HG02981 (cell line): Measurements from ENCODE around the gene MOCS1.

Experiments used
- ATAC-seq: cut with Tn5 transposase; IDR thresholded peaks from one replicate; pipeline ENCODE4 v1.9.1; 2021; ENCODE audit warnings: mild to moderate bottlenecking, moderate library complexity; ENCODE audit not compliant: unreplicated experiment

The MOCS1 gene

DNA sequence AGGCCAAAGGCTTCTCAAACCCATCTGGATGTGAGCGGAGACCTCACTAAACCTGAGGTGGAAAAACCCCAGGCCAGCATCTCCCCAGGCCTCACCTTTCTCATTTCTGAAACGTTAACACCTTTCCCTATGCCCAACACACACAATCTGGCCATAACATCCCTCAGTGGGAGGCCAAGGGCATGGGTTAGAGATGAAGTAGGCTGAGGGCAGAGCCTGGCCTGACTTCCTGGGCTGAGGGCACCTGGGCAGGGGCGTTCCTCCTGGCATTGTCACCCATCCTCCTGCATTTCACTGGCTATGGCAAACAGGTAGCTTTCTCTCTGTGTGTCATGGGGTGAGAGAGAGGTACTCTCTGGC lies 8.4 kb downstream of the MOCS1 start:
- no peak for ATAC-seq

DNA sequence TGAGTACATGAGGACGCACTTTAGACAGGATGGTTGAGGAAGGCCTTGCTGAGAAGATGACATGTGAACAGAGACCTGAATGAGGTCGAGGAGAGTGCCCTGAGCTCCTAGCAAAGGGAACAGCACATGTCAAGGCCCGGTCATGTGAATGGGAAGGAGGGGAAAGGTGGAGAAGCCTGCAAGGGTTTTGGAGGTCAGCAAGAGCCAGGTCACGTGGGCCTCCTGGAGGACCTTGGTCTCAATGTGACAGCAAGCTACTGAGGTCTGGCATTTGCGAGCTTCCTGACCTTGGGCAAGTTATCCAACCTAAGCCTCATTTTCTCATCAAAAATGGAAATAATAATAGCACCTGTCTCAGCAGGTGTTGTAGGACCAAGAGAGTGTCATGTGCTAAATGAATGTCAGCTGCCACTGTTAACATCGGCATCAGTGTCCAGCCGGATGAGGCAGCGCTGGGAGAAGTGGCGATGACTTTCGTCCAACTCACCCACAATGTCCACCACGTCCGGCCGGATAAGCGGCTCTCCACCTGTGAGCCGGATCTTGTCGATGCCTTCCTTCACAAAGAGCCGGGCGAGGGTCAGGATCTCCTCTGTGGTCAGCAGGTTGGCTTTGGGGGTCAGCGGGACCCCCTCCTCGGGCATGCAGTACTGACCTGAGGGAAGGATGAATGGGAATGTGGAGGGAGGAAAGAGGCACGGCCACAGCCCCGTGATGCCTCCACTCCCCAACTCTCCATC lies 8.9 kb downstream of the MOCS1 start:
- no peak for ATAC-seq

DNA sequence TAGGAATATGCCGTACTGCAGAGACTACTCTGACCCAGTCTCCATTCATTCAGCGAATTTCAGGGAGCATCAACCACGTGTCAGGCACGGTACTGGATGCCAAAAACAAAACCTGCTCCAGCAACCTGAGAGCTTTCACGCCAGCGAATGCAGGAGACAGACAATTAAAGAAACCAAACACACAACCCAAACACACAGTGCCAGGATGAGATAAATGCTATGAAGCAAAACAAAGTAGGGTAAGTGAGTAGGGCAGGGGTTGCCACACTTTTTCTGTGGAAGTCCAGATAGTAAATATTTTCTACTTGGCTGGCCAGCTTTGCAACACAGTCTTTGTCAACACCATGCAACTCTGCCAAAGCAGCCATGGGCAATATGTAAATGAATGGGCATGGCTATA lies 10.0 kb downstream of the MOCS1 start:
- ATAC-seq: no peak

DNA sequence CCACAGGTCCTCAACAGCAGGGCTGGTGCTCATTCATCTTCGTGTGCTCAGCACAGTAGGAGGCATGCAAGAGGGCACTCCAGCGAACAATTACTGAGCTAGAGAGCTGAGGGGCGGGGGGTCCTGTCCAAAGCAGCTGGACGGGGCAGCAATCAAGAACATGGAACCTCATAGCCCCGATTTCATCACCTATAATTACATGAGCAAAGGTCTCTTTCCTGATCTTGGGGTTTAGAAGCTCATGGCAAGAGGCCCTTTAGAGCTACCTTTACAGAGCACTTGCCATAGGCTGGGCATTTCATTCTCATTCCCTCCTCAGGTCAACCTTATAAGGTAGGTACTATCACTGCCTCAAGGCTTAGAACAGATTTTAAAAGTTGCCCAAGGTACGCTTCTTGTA lies 10.4 kb downstream of the MOCS1 start:
- ATAC-seq: no peak

DNA sequence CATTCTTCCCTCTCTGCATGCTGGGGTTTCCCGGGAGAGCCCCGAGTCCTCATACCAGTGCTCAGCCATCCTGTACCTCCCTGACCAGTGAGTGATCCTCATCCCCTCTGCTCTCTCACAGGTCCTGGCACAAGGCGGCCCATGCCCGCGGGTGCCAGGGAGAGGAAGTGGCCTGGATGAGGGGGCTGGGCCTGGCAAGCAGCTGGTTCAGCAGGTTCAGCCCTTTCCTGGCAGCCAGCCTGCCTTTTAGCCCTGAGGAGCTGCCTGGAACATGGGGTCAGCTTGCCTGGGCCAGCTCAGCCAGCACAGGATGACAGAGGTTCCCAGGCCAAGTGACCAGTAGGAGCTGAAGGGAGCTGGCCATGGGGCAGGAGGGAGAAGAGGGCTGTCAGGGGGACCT lies 10.9 kb downstream of the MOCS1 start:
- no peak for ATAC-seq

DNA sequence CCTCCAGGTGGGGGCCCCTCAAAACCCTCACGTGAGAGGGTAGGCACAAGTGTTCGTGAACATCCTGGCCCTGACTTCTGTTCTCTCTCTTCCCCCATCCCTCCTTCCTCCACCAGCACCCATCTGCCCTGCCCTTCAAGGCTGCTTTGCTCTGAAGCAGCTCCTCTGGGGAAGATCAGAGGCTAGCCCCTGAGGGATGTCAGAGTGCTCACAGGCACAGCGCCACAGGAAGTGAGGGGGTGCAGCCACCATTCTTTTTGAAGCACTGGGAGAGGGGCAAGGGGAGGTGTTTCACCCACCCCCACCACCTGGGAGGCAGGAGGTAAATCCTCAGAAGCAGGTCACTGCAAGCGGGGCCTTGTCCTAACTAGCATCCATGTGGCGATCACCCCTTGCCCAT lies 11.4 kb downstream of the MOCS1 start:
- ATAC-seq: no peak

DNA sequence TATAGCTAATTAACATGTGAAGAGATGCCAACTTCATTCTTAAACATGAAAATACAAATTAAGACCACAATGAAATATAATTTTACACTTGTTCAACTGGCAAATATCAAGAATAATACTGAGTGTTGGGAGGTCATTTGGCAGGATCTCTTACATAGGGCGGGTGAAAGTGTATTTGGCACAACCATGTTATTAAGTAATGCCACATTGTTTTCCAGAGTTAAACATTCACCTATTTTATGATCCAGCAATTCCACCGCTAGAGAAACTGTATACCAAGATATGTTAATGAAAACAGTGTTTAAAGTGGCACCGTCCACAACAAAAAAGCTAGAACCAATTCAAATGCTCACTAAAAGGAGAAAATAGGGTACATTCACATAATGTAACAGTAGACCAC lies 14.1 kb downstream of the MOCS1 start:
- no peak for ATAC-seq

DNA sequence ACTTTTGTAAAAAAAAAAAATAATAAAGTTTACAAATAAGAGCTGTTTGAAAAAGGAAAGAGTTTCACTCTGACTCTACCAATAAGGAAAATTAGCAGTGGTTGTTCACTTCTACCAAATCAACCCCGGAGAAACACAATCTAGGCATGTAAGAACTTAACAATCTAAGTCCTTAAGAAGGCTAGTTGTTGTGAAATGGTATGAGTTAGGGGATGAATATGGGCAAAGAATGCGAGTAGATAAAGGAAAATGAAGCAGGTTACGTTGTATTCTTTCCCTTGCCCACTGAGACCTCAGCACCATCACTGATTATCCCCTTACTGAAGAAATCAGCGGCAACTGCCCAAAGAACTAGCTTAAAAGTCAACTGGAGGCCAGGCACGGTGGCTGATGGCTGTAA lies 15.4 kb downstream of the MOCS1 start:
- no peak for ATAC-seq

DNA sequence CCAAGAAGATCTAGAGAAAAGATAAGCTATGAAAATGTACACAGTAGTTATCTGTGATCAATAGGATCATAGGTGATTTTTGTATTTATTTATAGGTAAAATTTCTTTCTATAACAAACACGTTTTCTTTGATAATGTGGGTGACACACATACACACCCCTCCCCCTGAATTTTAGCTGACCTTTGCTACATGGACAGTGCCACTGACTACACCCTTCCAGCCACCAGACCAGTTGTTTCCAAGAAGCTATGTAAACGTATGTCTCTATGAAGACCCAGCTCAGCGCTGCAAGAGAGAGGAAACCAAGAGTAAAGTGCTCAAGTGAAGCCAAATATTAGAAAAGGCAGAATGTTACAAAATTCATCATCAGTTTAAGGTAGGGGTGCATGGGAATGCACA lies 16.3 kb downstream of the MOCS1 start:
- ATAC-seq: no peak

DNA sequence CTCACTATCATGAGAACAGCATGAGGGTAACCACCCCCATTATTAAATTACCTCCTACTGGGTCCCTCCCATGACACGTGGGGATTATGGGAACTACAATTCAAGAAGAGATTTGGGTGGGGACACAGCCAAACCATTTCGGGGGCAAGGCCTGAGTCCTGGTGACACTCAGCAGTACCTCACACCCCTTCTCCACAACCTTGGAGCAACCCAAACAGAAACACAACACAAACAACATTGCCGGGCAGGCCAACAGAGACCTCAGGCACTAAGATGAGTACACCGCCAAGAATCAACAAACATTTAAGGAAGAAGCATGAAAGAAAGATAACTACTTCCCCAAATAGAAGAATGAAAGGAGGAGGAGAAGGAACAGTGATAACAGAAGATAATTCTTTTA lies 16.9 kb downstream of the MOCS1 start:
- ATAC-seq: no peak

DNA sequence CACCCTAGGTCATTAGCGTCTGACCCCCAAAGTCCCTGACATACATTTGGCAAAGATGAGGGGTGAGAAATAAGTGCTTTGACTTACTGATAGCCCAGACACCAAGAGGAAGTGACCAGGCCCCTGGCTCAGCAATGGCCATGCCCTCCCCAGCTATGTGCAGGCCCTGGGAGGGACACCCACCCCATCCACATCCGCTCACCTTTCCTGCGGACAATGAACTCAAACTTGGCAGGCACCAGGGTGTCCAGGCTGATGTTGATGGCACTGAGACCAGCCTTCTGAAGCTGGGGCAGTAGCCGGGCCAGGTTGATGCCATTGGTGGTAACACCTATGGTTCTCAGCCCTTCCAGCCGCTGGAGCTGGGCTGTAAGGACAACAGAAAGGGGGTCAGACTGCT lies 18.4 kb downstream of the MOCS1 start:
- ATAC-seq: no peak

DNA sequence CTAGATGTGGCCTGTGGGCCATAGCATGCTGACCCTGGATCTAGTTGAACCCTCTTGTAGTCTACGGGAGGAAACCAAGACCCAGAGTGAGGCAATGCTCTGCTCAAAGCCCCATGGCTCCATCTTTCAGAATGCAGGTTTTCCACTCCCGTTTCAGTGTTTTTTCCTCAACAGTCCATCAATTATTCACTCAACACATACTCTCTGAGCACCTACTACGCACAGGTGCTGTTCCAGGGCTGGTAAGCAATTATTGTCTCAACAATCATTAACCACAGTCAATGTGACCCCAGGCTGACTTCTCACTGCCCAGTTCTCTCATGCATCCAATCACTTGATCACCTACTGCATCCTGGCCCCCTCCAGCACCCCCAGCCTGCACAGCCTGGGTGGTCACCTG lies 20.0 kb downstream of the MOCS1 start:
- ATAC-seq: no peak

DNA sequence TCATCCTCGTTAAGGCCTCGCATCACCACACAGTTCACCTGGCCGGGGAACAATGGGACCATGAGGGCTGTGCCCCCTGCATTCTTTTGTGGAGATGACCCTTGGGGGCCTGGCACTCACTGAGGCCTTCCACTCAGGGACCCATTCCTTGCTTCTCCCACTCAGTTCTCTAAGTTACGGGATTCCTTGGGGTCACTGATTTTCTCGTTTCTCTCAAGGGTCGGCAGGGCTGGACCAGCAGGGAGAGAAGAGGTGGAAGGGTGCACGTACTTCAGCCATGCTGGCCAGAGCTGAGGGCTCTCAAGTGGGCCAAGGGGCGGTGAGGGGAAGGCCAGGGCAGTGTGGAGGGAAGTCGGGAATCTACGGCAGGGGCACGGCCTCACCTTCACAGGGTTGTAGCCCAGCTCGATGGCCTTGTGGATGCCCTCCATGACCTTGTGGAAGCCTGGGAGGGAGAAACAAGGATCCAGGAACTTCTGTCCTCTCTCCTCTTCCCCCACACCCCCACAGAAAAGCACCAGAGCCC lies 20.8 kb downstream of the MOCS1 start:
- ATAC-seq: no peak

DNA sequence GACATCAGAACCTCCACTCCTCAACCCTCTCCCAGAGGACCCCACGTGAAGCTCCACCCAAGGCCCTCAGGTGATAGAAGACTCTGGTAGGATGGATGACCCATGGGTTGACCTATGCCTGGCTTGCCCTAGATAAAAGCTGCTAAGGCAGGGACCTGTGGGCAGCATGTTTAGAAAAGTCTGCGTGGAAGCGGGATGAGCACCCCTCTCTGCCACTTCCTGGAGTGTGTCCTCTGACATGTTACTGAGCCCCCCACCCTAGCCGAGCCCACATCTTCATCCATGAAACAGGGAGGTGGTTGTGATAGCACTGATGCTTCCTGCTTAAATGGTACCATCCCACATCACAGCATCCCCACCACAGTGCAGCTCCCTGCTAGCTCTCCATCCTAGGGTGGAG lies 21.8 kb downstream of the MOCS1 start:
- ATAC-seq: no peak

DNA sequence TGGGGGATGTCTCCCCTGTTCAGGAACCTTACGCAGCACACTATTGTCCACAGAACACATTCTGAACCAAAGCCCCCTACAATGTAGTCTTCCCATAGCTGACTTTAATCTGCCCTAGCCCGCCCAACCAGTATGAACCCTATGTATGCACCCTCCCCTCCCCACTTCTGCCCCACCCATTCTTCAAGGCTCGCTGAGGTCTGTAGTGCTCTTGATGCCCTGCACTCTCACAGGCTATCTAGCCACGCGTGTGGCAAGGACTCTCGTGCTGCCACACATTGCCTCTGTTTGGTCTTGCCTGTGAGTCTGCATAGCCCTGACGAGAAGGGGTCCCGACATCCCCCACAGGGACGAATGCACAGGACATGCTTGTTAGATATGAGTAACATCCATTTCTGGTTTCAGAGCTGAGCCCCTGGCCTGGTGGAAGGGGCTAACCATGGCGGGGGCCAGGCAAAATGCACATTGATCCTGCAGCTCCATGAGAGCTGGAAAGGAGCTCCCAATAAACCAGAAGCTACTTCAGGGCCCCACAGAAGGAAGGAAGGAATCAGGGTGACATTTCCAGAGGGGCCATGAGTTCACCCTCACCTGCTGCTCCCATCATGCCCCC lies 22.6 kb downstream of the MOCS1 start:
- no peak for ATAC-seq

DNA sequence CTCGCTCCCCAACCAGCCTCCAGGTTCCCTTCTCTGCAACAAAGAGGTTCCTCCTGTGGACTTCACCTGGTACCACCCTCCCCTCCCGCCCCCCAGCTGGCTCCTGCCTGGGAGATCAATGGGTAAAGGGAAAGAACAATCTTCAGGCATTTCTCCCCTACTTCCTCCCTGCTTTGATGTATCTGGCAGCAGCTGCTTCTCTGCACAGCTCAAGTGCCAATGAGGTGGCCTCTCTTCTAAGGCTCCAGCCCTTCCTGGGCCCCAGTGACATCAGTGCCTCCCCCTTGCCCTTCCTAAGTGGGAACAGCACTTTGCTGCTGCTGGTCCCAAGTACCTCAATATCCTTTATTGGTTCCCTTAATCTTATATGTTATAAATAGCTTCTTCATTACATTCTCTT lies 23.5 kb downstream of the MOCS1 start:
- ATAC-seq: no peak

DNA sequence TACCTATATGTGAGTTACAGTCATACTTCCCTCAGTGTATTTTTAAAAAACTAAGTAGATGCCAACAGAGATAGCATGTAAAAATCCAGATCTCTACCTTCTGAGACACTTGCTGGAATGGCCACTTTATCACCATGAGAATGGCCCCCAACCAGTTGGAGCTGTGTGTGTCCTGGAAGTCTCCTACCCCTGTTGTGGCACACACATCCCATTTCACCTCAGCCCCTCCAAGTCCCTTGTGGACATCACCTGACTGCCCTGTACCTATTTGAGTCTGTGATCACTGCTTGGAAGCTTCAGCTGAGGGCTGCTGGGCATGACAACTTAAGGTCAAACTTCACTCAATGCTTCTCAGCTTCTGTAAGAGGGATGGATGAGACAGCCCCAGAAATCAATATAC lies 24.1 kb downstream of the MOCS1 start:
- ATAC-seq: no peak

DNA sequence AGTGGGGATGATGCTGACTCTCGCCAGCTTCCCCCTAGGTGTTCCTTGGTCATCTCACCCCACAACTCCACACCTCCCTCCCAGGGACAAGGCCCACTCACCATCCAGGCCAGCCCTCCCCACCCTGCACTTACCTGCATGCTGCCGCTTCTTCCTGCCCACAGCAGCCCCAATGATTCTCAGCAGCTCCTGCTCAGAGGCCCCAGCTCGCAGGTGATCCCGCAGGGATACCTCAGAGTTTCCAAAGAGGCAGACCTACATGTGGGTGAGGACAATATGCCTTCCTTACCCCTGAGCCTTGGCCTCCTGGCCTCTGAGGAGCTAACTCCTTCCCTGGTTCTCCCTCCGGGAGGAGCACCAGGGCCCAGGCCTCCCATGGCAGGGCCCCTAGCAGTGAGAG lies 24.6 kb downstream of the MOCS1 start:
- ATAC-seq: no peak

DNA sequence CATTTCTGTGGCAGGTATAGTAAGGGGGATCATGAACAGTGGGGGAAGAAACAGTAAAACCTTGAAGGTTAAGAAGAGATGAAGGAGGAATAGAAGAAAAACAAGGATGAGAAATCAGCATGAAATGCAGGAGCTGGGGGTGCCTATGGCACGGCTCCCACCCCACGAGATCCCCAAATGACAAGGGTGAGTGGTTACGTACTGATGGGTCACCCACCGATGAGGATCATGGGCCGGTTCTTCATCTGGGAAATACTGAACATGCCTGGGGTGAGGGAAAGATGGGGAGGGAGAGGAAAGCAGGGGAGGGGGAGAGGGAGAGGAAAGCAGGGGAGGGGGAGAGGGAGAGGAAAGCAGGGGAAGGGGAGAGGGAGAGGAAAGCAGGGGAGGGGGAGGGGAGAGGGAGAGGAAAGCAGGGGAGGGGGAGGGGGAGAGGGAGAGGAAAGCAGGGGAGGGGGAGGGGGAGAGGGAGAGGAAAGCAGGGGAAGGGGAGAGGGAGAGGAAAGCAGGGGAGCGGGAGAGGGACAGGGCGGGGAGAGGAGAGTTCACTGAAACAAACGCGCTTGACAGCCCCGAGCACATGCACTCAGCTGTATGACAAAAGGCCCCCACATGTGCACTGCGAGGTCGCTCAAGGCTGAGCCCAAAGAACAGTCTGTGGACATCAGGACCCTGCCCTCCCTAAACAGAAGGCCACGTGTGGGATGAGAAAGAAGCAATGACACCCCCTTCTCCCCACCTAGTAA lies 25.3 kb downstream of the MOCS1 start:
- ATAC-seq: no peak

DNA sequence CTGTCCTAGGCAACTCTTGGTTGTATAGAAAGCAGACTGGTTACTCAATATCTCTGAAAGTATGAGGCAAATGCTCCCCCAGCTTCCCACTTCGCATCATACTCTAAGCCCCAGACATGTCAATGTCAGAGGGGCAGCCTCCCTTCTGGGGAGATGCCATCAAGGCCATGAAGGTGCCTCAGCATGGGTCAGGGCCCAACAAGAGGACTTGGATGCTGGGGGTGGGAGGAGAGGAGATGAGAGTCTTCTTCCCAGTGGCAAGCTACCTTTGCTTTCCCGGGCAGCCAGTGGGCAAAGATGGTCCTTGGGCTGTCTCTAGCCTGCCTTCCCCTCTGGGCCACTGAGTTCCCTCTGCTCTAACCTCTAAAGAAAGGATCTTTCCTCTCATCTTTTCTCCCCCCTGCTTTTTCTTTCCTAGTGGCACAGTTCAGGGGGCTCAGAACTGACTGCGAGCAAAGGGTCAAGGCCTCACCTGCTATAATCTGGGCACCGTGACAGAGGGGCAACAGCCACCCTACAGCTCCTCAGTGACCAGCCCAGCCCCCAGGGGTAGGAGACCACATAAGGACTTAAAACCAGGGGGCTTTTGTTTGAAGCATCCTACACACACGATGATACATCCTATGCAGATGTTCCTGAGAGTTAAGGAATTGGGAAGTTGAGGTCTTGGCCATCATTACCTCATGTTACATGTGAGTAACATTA lies 26.2 kb downstream of the MOCS1 start:
- no peak for ATAC-seq

DNA sequence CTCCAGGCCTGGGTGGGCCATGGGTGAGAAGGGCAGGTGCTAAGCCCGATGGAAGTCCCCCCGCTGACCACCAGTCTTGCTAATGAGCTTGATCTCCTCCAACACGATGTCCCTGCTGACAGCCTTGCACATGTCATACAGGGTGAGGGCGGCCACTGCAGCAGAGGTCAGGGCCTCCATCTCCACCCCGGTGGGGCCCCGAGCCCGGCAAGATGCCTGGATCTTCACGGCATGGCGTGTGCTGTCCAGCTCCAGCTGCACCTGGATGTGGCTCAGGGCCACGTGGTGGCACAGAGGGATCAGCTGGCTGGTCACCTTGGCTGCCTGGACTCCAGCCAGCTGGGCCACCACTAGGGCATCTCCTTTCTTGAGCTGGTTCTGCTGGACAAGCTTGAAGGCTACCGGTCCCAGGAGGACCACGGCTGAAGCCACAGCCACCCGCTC lies 27.9 kb downstream of the MOCS1 start:
- no peak for ATAC-seq

DNA sequence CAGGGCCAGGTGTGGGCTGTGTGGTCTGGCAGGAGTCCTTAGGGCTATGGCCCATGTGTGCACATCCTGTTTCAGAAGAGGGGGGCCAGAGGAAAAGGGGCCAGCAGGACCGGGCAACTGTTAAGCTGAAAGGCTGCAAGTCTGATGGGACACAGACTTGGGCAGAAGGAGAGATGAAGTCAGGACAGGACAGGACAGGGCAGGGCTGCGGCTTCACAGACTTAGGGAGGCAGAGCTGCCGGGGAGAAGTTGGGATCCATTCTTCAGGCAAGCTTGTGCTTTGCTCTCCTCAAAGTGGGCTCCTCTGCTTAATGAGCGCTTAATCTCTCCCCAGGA lies 28.7 kb downstream of the MOCS1 start:
- ATAC-seq: no peak
